ENCODE results near the gene NRP1.

GRCh38 chr10:33293076-33293475 is 41.4 kb downstream of the NRP1 start:
- TF ChIP-seq CTCF (conservative IDR thresholded peaks at IDR 0.05; ENCODE audit: low read depth, low read length), result no peak
- TF ChIP-seq EZH2 (IDR thresholded peaks at IDR 0.05; ENCODE audit: borderline replicate concordance, low read depth, low read length, poor library complexity, severe bottlenecking), result no peak
